RWPE2 (cell line): ENCODE measurements around the gene PLEKHA8.

ENCODE experiments used
- ATAC-seq: fragments of 200-7000 bp; cut with Tn5 transposase; 3 replicates; pipeline ENCODE4 v1.9.1; 2021; ENCODE audit warnings: low read depth
- DNase-seq: peaks from one replicate; pipeline ENCODE4 v3.0.0-alpha.2; 2020; ENCODE audit warnings: low spot score
- H3K27ac ChIP-seq: fragments of 450-650 bp; 2 replicates; pipeline ENCODE4 v1.5.1; 2017; ENCODE audit warnings: mild to moderate bottlenecking; ENCODE audit not compliant: poor library complexity, severe bottlenecking
- H3K27me3 ChIP-seq: fragments of 250-450 bp; sonication (Bioruptor Pico); 2 replicates; pipeline ENCODE4 v1.5.1; 2021; ENCODE audit warnings: mild to moderate bottlenecking, moderate library complexity; ENCODE audit not compliant: insufficient read depth, poor library complexity, severe bottlenecking
- H3K36me3 ChIP-seq: fragments of 250-450 bp; sonication (Bioruptor Pico); 2 replicates; pipeline ENCODE4 v1.5.1; 2020; ENCODE audit warnings: low read depth, mild to moderate bottlenecking, moderate library complexity
- H3K4me1 ChIP-seq: fragments of 250-450 bp; sonication (Bioruptor Pico); 2 replicates; pipeline ENCODE4 v1.5.1; 2021; ENCODE audit warnings: mild to moderate bottlenecking, moderate library complexity; ENCODE audit not compliant: insufficient read depth, poor library complexity, severe bottlenecking
- H3K4me3 ChIP-seq: fragments of 250-450 bp; sonication (Bioruptor Pico); 2 replicates; pipeline ENCODE4 v1.5.1; 2021; ENCODE audit warnings: mild to moderate bottlenecking, moderate library complexity; ENCODE audit not compliant: severe bottlenecking
- H3K9me3 ChIP-seq: fragments of 250-450 bp; sonication (Bioruptor Pico); 2 replicates; pipeline ENCODE4 v1.5.1; 2021; ENCODE audit warnings: mild to moderate bottlenecking, moderate library complexity; ENCODE audit not compliant: severe bottlenecking
- CTCF ChIP-seq: fragments of 450-650 bp; IDR thresholded peaks from one replicate; pipeline ENCODE4 v1.5.1; 2017; ENCODE audit warnings: mild to moderate bottlenecking, moderate library complexity; ENCODE audit not compliant: poor library complexity, severe bottlenecking

The PLEKHA8 gene

GRCh38 chr7:30038196-30038980 lies 10.2 kb downstream of the PLEKHA8 start:
- no peak overlapping the region for H3K4me3 ChIP-seq
- DNase-seq (no peak), ATAC-seq (no peak)
- no peak for TF ChIP-seq CTCF
- no peaks in the 10 kb centered on the region for H3K4me1 ChIP-seq
- peaks cover 2% of the 10 kb centered on the region; the same call in 1 of the 2 replicates for H3K36me3 ChIP-seq
- no peak overlapping the region for H3K27ac ChIP-seq
- H3K9me3 ChIP-seq: no peaks in the 10 kb centered on the region
- no peaks in the 10 kb centered on the region for H3K27me3 ChIP-seq

GRCh38 chr7:30040938-30041337 lies 12.7 kb downstream of the PLEKHA8 start:
- ATAC-seq (no peak), DNase-seq (no peak)
- no peaks in the 10 kb centered on the region for H3K27me3 ChIP-seq
- no peak for TF ChIP-seq CTCF
- no peak overlapping the region for H3K4me3 ChIP-seq
- no peaks in the 10 kb centered on the region for H3K9me3 ChIP-seq
- H3K36me3 ChIP-seq: peaks cover 7% of the 10 kb centered on the region; the same call in 1 of the 2 replicates
- H3K4me1 ChIP-seq: no peaks in the 10 kb centered on the region
- H3K27ac ChIP-seq: no peak overlapping the region

DNA sequence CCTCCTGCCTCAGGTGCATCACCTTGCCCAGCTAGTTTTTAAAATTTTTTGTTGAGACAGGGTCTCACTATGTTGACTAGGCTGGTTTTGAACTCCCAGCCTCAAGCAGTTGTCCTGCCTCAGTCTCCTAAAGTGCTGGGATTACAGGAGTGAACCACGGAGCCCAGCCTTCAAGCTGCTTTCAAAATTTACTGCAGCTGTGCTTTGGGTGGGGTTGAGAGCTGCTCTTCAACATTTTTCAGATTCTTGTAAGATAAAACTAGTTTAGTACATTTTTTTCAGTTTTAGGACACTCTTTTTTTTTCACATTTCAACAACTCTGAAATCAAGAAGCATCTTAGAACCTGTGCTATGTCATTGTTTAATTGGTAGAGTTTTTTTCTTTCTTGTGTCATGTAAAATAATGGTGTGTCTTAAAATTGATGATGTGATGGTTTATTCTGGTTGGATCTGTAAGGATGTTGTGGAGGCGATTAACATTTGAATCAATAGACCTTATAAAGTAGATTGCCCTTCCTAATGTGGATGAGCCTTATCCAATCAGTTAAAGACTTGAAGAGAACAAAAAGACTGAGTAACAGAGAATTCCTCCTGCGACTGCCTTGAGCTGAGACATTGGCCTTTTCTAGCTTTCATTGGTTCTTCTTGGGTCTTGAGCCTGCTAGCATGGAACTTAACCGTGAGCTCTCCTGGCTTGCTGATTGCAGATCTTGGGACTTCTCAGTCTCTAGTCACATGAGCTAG lies 13.5 kb downstream of the PLEKHA8 start:
- ATAC-seq (no peak), DNase-seq (no peak)
- H3K4me3 ChIP-seq: no peak overlapping the region
- no peaks in the 10 kb centered on the region for H3K27me3 ChIP-seq
- H3K27ac ChIP-seq: no peak overlapping the region
- H3K36me3 ChIP-seq: peaks cover 7% of the 10 kb centered on the region
- H3K9me3 ChIP-seq: no peaks in the 10 kb centered on the region
- no peak for TF ChIP-seq CTCF
- no peaks in the 10 kb centered on the region for H3K4me1 ChIP-seq

DNA sequence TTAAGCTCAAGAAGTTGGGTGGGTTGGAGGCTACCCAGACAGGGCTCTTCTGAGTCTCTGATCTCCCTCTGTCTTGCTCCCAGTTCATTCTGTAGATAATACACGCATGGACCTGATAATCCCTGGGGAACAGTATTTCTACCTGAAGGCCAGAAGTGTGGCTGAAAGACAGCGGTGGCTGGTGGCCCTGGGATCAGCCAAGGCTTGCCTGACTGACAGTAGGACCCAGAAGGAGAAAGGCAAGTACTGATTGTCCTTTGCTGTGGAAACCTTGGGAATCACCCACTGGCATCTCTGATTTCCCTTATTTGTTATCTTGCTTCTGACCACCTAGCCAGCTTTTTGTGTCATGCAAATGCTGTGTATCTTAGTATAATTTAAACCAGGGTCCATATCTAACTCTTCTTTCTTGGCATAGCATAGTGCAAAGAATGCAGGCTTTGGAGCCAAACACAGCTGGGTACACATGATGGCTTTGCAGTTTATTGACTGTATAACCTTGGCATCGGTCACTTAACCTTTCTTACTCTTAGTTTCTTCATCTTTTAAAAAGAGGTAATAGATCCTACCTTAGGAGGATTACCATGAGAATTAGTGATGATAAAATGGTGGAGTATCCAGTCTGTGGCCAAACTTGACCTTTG lies 18.0 kb downstream of the PLEKHA8 start:
- Histone ChIP-seq H3K36me3 (peaks cover 36% of the 10 kb centered on the region), H3K27me3 (no peaks in the 10 kb centered on the region), H3K4me1 (no peaks in the 10 kb centered on the region), H3K27ac (no peak overlapping the region), H3K9me3 (no peaks in the 10 kb centered on the region), H3K4me3 (no peak overlapping the region)
- ATAC-seq (no peak), DNase-seq (no peak)
- TF ChIP-seq CTCF: no peak
